Loucy (cell line): ENCODE measurements around the gene VEPH1.

Experiments
- EZH2phosphoT487 ChIP-seq: fragments of 200-600 bp; IDR thresholded peaks from 2 replicates; pipeline ENCODE4 v1.6.1; 2018; ENCODE audit warnings: antibody characterized with exemption, mild to moderate bottlenecking, moderate library complexity, borderline replicate concordance
- TF ChIP-seq, protein P1 (sequence below): fragments of 200-600 bp; sonication (generic); conservative IDR thresholded peaks from 2 replicates; pipeline ENCODE4 v1.5.1; 2014; ENCODE audit warnings: mild to moderate bottlenecking, antibody characterized with exemption, low read length

DNA sequence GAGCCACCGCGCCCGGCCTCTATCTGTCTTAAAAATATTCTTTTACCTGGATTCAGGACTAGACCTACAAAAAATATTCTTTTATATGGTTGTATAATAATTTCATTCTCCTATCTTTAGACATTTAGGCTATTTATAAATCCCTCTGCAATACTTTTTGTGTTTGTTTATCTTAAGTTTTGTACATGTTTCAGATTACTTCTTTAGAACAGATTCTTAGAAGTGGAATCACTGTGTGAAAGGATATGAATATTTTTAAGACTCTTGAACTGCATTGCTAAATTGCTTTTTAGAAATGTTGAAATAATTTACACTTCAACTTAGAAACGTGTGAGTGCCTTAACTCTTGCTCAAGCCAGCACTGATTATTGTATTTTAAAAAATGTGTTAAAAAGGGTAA, 197.8 kb downstream of the VEPH1 start:
- no peak for TF ChIP-seq EZH2phosphoT487
- TF ChIP-seq, protein P1, sequence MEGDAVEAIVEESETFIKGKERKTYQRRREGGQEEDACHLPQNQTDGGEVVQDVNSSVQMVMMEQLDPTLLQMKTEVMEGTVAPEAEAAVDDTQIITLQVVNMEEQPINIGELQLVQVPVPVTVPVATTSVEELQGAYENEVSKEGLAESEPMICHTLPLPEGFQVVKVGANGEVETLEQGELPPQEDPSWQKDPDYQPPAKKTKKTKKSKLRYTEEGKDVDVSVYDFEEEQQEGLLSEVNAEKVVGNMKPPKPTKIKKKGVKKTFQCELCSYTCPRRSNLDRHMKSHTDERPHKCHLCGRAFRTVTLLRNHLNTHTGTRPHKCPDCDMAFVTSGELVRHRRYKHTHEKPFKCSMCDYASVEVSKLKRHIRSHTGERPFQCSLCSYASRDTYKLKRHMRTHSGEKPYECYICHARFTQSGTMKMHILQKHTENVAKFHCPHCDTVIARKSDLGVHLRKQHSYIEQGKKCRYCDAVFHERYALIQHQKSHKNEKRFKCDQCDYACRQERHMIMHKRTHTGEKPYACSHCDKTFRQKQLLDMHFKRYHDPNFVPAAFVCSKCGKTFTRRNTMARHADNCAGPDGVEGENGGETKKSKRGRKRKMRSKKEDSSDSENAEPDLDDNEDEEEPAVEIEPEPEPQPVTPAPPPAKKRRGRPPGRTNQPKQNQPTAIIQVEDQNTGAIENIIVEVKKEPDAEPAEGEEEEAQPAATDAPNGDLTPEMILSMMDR, result no peak
